ENCODE measurements around the gene PDIA5.

The PDIA5 gene

DNA sequence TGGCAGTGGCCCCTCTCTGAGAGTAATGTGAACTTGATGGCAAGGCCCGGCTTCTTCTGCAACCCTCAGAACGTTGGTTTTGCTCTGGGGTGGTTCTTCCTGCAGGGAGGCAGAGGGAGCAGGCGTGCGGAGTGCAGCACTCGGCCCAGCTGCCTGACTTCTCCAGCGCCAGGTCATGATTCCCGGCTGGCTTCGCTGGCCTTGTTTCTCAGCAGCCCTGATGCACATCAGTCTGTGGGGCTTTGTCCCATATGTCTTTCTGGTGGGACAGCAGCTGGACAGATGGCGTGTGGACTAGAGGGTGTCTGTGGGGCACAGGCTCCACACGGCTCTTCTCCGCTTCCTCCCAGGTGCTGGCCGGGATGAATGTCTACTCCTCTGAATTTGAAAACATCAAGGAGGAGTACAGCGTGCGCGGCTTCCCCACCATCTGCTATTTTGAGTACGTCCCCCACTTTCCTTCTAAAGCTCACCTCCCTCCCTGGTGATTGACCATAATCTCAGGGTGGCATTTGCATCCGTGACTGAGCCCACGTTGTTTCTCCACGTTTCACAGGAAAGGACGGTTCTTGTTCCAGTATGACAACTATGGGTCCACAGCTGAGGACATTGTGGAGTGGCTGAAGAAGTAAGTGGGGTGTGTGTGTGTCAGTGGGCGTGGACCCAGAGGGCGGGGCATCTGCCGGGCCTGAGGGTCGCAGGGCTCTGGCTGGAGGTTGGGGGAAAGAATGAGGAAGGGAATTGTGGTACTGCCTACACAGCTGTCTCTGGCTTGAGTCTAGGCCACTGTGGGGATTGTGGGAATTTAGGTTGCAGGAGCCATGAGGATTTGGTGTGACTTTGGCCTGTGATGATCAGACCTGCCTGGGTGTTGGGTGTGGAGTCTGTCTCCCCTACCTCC is 57.1 kb downstream of the PDIA5 start:
- TF ChIP-seq, protein P1, sequence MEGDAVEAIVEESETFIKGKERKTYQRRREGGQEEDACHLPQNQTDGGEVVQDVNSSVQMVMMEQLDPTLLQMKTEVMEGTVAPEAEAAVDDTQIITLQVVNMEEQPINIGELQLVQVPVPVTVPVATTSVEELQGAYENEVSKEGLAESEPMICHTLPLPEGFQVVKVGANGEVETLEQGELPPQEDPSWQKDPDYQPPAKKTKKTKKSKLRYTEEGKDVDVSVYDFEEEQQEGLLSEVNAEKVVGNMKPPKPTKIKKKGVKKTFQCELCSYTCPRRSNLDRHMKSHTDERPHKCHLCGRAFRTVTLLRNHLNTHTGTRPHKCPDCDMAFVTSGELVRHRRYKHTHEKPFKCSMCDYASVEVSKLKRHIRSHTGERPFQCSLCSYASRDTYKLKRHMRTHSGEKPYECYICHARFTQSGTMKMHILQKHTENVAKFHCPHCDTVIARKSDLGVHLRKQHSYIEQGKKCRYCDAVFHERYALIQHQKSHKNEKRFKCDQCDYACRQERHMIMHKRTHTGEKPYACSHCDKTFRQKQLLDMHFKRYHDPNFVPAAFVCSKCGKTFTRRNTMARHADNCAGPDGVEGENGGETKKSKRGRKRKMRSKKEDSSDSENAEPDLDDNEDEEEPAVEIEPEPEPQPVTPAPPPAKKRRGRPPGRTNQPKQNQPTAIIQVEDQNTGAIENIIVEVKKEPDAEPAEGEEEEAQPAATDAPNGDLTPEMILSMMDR (IDR thresholded peaks at IDR 0.05; ENCODE audit: low read depth, low read length): no peak
- DNase-seq: peak; percentile 32
- Histone ChIP-seq H3K27ac (peak overlapping the region; percentile 64), H3K36me3 (peaks cover 92% of the 10 kb centered on the region), H3K9me3 (ENCODE audit: severe bottlenecking) (no peaks in the 10 kb centered on the region), H3K4me3 (ENCODE audit: low read depth, low read length) (no peak overlapping the region), H3K27me3 (ENCODE audit: insufficient read depth, low read depth, severe bottlenecking) (no peaks in the 10 kb centered on the region)

DNA sequence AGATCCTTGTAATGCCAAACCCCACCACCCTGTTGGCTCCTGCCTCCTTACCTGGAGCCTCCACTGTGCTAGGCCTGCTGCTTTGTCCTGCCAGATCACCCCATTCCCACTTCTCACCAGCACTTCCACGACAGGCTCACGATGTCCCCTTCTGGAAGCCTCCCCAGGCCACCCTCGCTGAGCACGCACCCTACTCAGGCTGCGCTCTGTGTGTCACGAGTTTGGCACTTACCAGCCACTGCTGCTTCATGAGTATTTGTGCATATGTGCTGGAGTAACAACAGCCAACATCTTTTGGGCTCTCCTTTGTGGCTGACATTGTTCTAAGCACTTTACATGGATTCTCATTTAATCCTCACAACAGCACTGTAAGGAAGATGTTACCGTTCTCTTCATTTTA is 58.1 kb downstream of the PDIA5 start:
- no peak overlapping the region for H3K4me3 ChIP-seq (ENCODE audit: low read depth, low read length)
- H3K27ac ChIP-seq: peak overlapping the region; percentile 11; the same call in 1 of the 2 replicates
- DNase-seq: no peak
- TF ChIP-seq, protein P1 (IDR thresholded peaks at IDR 0.05; ENCODE audit: low read depth, low read length): no peak
- peaks cover 92% of the 10 kb centered on the region for H3K36me3 ChIP-seq
- H3K9me3 ChIP-seq (ENCODE audit: severe bottlenecking): no peaks in the 10 kb centered on the region
- no peaks in the 10 kb centered on the region for H3K27me3 ChIP-seq (ENCODE audit: insufficient read depth, low read depth, severe bottlenecking)

DNA sequence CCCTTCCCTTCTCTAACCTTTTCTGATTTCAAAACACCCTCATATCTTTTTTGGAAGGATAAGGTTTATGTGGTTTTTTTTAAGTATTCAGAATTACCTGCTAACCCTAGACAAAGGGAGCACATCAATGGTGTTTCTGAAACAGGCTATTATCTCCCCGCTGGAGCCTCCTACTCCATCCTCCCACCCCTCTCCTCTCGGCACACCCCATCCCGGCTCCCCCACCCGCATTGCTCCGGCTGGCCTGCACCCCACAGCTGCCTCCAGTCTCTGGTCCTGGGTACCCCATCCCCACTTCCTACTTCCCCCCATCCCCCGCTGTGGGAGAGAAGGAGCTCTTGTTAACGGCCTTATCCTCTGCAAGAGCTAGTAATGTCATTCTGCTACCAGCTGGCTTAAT is 59.2 kb downstream of the PDIA5 start:
- no peak overlapping the region for H3K4me3 ChIP-seq (ENCODE audit: low read depth, low read length)
- no peaks in the 10 kb centered on the region for H3K9me3 ChIP-seq (ENCODE audit: severe bottlenecking)
- TF ChIP-seq, protein P1 (IDR thresholded peaks at IDR 0.05; ENCODE audit: low read depth, low read length): no peak
- H3K27me3 ChIP-seq (ENCODE audit: insufficient read depth, low read depth, severe bottlenecking): no peaks in the 10 kb centered on the region
- H3K27ac ChIP-seq: no peak overlapping the region
- peaks cover 92% of the 10 kb centered on the region for H3K36me3 ChIP-seq
- no peak for DNase-seq

DNA sequence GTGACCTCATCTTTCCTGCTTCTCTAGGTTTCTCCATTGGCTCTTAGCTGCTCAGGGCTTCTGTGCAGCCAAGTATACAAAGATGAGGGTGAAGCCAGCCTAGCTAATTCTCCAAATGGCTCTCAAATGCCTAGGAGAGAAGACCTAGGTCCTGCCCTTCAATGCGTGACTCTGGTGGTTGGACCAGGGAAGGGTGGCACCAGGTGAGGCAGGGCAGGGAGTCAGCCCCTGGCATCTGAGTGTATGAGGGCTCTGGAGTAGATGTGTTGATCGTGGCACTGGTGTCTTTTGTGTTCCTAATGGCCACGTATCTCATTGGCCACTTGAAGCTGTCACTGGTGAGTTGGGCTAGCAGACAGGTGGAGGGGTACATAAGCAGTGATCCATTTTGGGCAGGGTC is 59.8 kb downstream of the PDIA5 start:
- H3K9me3 ChIP-seq (ENCODE audit: severe bottlenecking): no peaks in the 10 kb centered on the region
- TF ChIP-seq, protein P1 (IDR thresholded peaks at IDR 0.05; ENCODE audit: low read depth, low read length): no peak
- no peak overlapping the region for H3K27ac ChIP-seq
- peaks cover 92% of the 10 kb centered on the region for H3K36me3 ChIP-seq
- no peak overlapping the region for H3K4me3 ChIP-seq (ENCODE audit: low read depth, low read length)
- no peaks in the 10 kb centered on the region for H3K27me3 ChIP-seq (ENCODE audit: insufficient read depth, low read depth, severe bottlenecking)
- no peak for DNase-seq

DNA sequence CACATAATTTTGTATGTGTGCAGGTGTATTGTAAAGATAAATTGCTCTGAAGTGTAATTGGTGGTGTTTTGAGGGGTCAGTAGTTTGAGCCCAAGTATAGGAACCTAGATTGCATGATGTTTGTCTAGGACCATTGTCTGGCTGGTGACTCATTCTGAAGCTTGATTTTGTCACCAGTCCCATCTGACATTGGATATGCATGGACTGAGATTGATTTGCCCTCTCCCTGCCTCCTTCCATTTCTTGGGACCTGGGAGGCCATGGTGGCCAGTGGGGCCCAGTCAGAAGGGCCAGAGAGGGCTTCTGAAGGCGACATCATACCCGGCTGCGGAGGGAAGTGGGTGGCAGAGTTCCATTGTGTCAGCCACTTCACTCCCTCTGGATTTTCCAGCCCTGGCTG is 62.3 kb downstream of the PDIA5 start:
- H3K27ac ChIP-seq: no peak overlapping the region
- TF ChIP-seq, protein P1 (IDR thresholded peaks at IDR 0.05; ENCODE audit: low read depth, low read length): no peak
- no peak for DNase-seq
- H3K4me3 ChIP-seq (ENCODE audit: low read depth, low read length): no peak overlapping the region
- H3K27me3 ChIP-seq (ENCODE audit: insufficient read depth, low read depth, severe bottlenecking): no peaks in the 10 kb centered on the region
- peaks cover 94% of the 10 kb centered on the region for H3K36me3 ChIP-seq
- H3K9me3 ChIP-seq (ENCODE audit: severe bottlenecking): no peaks in the 10 kb centered on the region

Data from WERI-Rb-1 (cell line).